IMR-90 (cell line): ENCODE measurements around the gene ZDHHC22. TPM values are rescaled to one million over a fixed set of nuclear protein-coding genes. Genes with fewer than 3 reads are reported as not detected.

Experiments
- ATAC-seq: fragments of 200-7000 bp; cut with Tn5 transposase; 2 replicates; pipeline ENCODE4 v1.9.1; 2020; ENCODE audit warnings: low read depth, mild to moderate bottlenecking, moderate library complexity
- BruUV-seq: library from RNA; stranded (reverse); fragments of 400-500 nt; replicated peaks from 2 replicates; lab custom pipeline; 2021; lab: Mats Ljungman, UMichigan
- CTCF ChIA-PET: fragments of 300-600 bp; formaldehyde crosslinking; extraction: SDS; loops from one replicate; lab custom pipeline; 2021; ENCODE audit warnings: antibody characterized with exemption; lab: Yijun Ruan, JAX
- POLR2A ChIA-PET: fragments of 300-600 bp; sonication (Branson Sonifier 250); formaldehyde crosslinking; loops from one replicate; lab custom pipeline; 2022; ENCODE audit warnings: antibody characterized with exemption; ENCODE audit not compliant: unreplicated experiment; lab: Charles Lee
- DNase-seq: peaks from one replicate; pipeline ENCODE4 v3.0.0; 2013
- H2AFZ ChIP-seq: replicated peaks from 2 replicates; pipeline ENCODE3; 2013; ENCODE audit warnings: low read length, mild to moderate bottlenecking; ENCODE audit not compliant: poor library complexity
- H2AK5ac ChIP-seq: 2 replicates; pipeline ENCODE4 v1.6.1; 2013; ENCODE audit warnings: low read depth, low read length, inconsistent platforms
- H2AK9ac ChIP-seq: replicated peaks from 2 replicates; pipeline ENCODE3; 2013; ENCODE audit warnings: mild to moderate bottlenecking, low read depth, low read length, moderate library complexity; ENCODE audit not compliant: poor library complexity
- H2BK120ac ChIP-seq: 2 replicates; pipeline ENCODE4 v1.6.1; 2013; ENCODE audit warnings: low read depth, low read length, inconsistent platforms
- H2BK15ac ChIP-seq: 3 replicates; pipeline ENCODE4 v1.6.1; 2013; ENCODE audit warnings: low read depth, low read length, inconsistent platforms
- H2BK20ac ChIP-seq: 2 replicates; pipeline ENCODE4 v1.6.1; 2013; ENCODE audit warnings: low read depth, mild to moderate bottlenecking, inconsistent platforms, low read length, moderate library complexity
- H2BK5ac ChIP-seq: 2 replicates; pipeline ENCODE4 v1.6.1; 2013; ENCODE audit warnings: mild to moderate bottlenecking, low read depth, low read length, inconsistent platforms; ENCODE audit not compliant: poor library complexity, severe bottlenecking
- H3K14ac ChIP-seq: replicated peaks from 2 replicates; pipeline ENCODE4 v1.6.1; 2013; ENCODE audit warnings: low read depth, low read length, inconsistent platforms
- H3K18ac ChIP-seq: 2 replicates; pipeline ENCODE4 v1.6.1; 2013; ENCODE audit warnings: low read depth, low read length, control low read depth
- H3K23ac ChIP-seq: 2 replicates; pipeline ENCODE4 v1.6.1; 2013; ENCODE audit warnings: low read depth, low read length, inconsistent platforms
- H3K27ac ChIP-seq: 2 replicates; pipeline ENCODE4 v1.5.1; 2013; ENCODE audit warnings: mild to moderate bottlenecking, control low read depth, low read length; ENCODE audit not compliant: insufficient read depth
- H3K27me3 ChIP-seq: 2 replicates; pipeline ENCODE4 v1.6.1; 2013; ENCODE audit warnings: low read length; ENCODE audit not compliant: control insufficient read depth, insufficient read depth
- H3K36me3 ChIP-seq: 2 replicates; pipeline ENCODE4 v1.6.1; 2013; ENCODE audit warnings: low read length, mixed read lengths; ENCODE audit not compliant: control insufficient read depth, insufficient read depth
- H3K4ac ChIP-seq: 2 replicates; pipeline ENCODE4 v1.6.1; 2013; ENCODE audit warnings: low read depth, low read length, inconsistent platforms
- H3K4me1 ChIP-seq: 2 replicates; pipeline ENCODE4 v1.6.1; 2013; ENCODE audit warnings: low read length, mixed read lengths; ENCODE audit not compliant: control insufficient read depth, insufficient read depth
- H3K4me2 ChIP-seq: 2 replicates; pipeline ENCODE4 v1.6.1; 2013; ENCODE audit warnings: low read depth, mild to moderate bottlenecking, control low read depth, low read length, moderate library complexity
- H3K4me3 ChIP-seq: 2 replicates; pipeline ENCODE4 v1.5.1; 2013; ENCODE audit warnings: low read depth, mild to moderate bottlenecking, control low read depth, low read length, moderate library complexity; ENCODE audit not compliant: insufficient read depth
- H3K56ac ChIP-seq: 2 replicates; pipeline ENCODE4 v1.6.1; 2013; ENCODE audit warnings: low read length, inconsistent platforms; ENCODE audit not compliant: insufficient read depth; ENCODE audit errors: extremely low read depth
- H3K79me1 ChIP-seq, 2 experiments: 2 replicates each; pipeline ENCODE4 v1.6.1; 2013; ENCODE audit warnings: low read length in 2 of 2, inconsistent platforms in 1 of 2, low read depth in 1 of 2
- H3K9ac ChIP-seq: 2 replicates; pipeline ENCODE4 v1.6.1; 2013; ENCODE audit warnings: low read depth, low read length, control low read depth
- H3K9me1 ChIP-seq: 2 replicates; pipeline ENCODE4 v1.6.1; 2013; ENCODE audit warnings: low read length, inconsistent platforms; ENCODE audit not compliant: insufficient read depth
- H3K9me3 ChIP-seq: 2 replicates; pipeline ENCODE4 v1.6.1; 2013; ENCODE audit warnings: low read length; ENCODE audit not compliant: control insufficient read depth, insufficient read depth
- H4K20me1 ChIP-seq: 2 replicates; pipeline ENCODE4 v1.6.1; 2013; ENCODE audit warnings: low read length, inconsistent platforms; ENCODE audit not compliant: insufficient read depth
- H4K5ac ChIP-seq: 2 replicates; pipeline ENCODE4 v1.6.1; 2013; ENCODE audit warnings: mild to moderate bottlenecking, low read depth, low read length, control low read depth
- H4K8ac ChIP-seq, 2 experiments: 2 replicates each; pipeline ENCODE4 v1.6.1; 2013; ENCODE audit warnings: low read depth in 2 of 2, low read length in 2 of 2, control low read depth in 1 of 2, inconsistent platforms in 1 of 2
- H4K91ac ChIP-seq: 2 replicates; pipeline ENCODE4 v1.6.1; 2013; ENCODE audit warnings: low read depth, low read length, inconsistent platforms; ENCODE audit not compliant: insufficient read depth
- BHLHE40 ChIP-seq: fragments of 150-350 bp; IDR thresholded peaks from 2 replicates; pipeline ENCODE4 v1.6.1; 2016; ENCODE audit warnings: mild to moderate bottlenecking, low read depth, low read length
- CEBPB ChIP-seq: IDR thresholded peaks from 2 replicates; pipeline ENCODE4 v1.6.1; 2012; ENCODE audit warnings: low read depth, low read length, improper control_type of control experiment
- CHD1 ChIP-seq: IDR thresholded peaks from 2 replicates; pipeline ENCODE4 v1.6.1; 2012; ENCODE audit warnings: low read depth, low read length, improper control_type of control experiment
- CTCF ChIP-seq: conservative IDR thresholded peaks from 2 replicates; pipeline ENCODE4 v1.5.1; 2012; ENCODE audit warnings: mild to moderate bottlenecking, low read depth, low read length, improper control_type of control experiment
- ELK1 ChIP-seq: fragments of 150-350 bp; IDR thresholded peaks from 2 replicates; pipeline ENCODE4 v1.6.1; 2016; ENCODE audit warnings: low read depth, mild to moderate bottlenecking, low read length, moderate library complexity, borderline replicate concordance
- FOS ChIP-seq: fragments of 150-350 bp; IDR thresholded peaks from 2 replicates; pipeline ENCODE4 v1.6.1; 2016; ENCODE audit warnings: low read depth, low read length
- MAFK ChIP-seq: IDR thresholded peaks from 2 replicates; pipeline ENCODE4 v1.6.1; 2012; ENCODE audit warnings: low read depth, low read length, improper control_type of control experiment
- MAZ ChIP-seq: IDR thresholded peaks from 2 replicates; pipeline ENCODE4 v1.6.1; 2012; ENCODE audit warnings: low read depth, mild to moderate bottlenecking, low read length, improper control_type of control experiment, moderate library complexity, borderline replicate concordance
- MXI1 ChIP-seq: IDR thresholded peaks from 2 replicates; pipeline ENCODE4 v1.6.1; 2012; ENCODE audit warnings: low read depth, mild to moderate bottlenecking, low read length, moderate library complexity, borderline replicate concordance
- NFE2L2 ChIP-seq: fragments of 150-350 bp; IDR thresholded peaks from 2 replicates; pipeline ENCODE4 v1.6.1; 2016; ENCODE audit warnings: low read depth, mild to moderate bottlenecking, low read length
- POLR2A ChIP-seq: IDR thresholded peaks from 2 replicates; pipeline ENCODE4 v1.6.1; 2012; ENCODE audit warnings: mild to moderate bottlenecking, low read depth, low read length
- RAD21 ChIP-seq: IDR thresholded peaks from 2 replicates; pipeline ENCODE4 v1.6.1; 2012; ENCODE audit warnings: low read length, improper control_type of control experiment
- RCOR1 ChIP-seq: IDR thresholded peaks from 2 replicates; pipeline ENCODE4 v1.6.1; 2012; ENCODE audit warnings: mild to moderate bottlenecking, low read length, improper control_type of control experiment; ENCODE audit not compliant: insufficient replicate concordance
- RFX5 ChIP-seq: IDR thresholded peaks from 2 replicates; pipeline ENCODE4 v1.8.0; 2012; ENCODE audit warnings: low read depth, mild to moderate bottlenecking, low read length, moderate library complexity
- SMC3 ChIP-seq: fragments of 150-350 bp; IDR thresholded peaks from 2 replicates; pipeline ENCODE4 v1.6.1; 2016; ENCODE audit warnings: low read depth, mild to moderate bottlenecking, antibody characterized with exemption, low read length, moderate library complexity
- USF2 ChIP-seq: fragments of 150-350 bp; IDR thresholded peaks from 2 replicates; pipeline ENCODE4 v1.6.1; 2017; ENCODE audit warnings: mild to moderate bottlenecking, antibody characterized with exemption, low read length, low read depth
- WGBS, 2 experiments: methylation state at CpG; one replicate each; pipeline versions ENCODE4 v1.1.5 to v1.1.7; 2013; ENCODE audit warnings: missing lambda C conversion rate in 2 of 2; ENCODE audit not compliant: insufficient read length in 1 of 2; ENCODE audit errors: extremely low coverage in 2 of 2; 5-methylcytosine and 5-hydroxymethylcytosine counted together
- dilution Hi-C: fragments of 300-500 bp; cut with HindIII; formaldehyde crosslinking; loops from one replicate; pipeline ENCODE4 v1.14.3; 2018; ENCODE audit warnings: low sequenced_read_pairs; ENCODE audit not compliant: unreplicated experiment
- in situ Hi-C: fragments of 300-500 bp; cut with MboI; formaldehyde crosslinking; loops from 3 replicates; pipeline ENCODE4 v1.14.3; 2019; ENCODE audit warnings: low sequenced_read_pairs, inconsistent platforms, mixed read lengths
- intact Hi-C: fragments of 100-400 bp; cut with micrococcal nuclease; formaldehyde crosslinking; loops from 2 replicates; pipeline ENCODE4 v1.10.0; 2022
- polyA plus RNA-seq, 3 experiments: library from polyadenylated mRNA; depleted of rRNA; stranded (reverse); fragments of >200 nt; gene quantifications; 2 replicates each; pipeline ENCODE4 v1.2.3, GENCODE V29; 2012; ENCODE audit warnings: low replicate concordance in 1 of 3
- total RNA-seq: library from RNA; depleted of rRNA; stranded (reverse); fragments of >200 nt; gene quantifications from 2 replicates; pipeline ENCODE4 v1.2.3, GENCODE V29; 2012

Gene ZDHHC22
- total and polyA plus RNA-seq, 2 of the 4 experiments (the other 2 are of a cell fraction) = not detected

GRCh38 chr14:77161011-77161410, 19.4 kb upstream of the ZDHHC22 start:
- no peak overlapping the region for H2BK15ac ChIP-seq
- H3K36me3 ChIP-seq = no peaks in the 10 kb centered on the region
- H2BK20ac ChIP-seq = no peak overlapping the region
- TF ChIP-seq BHLHE40 (no peak), CHD1 (no peak), SMC3 (no peak), ELK1 (no peak), NFE2L2 (no peak), MAFK (no peak), FOS (no peak), CEBPB (no peak), CTCF (no peak), RAD21 (no peak), MAZ (no peak), POLR2A (no peak), RCOR1 (no peak), RFX5 (no peak), USF2 (no peak), MXI1 (no peak)
- H4K8ac ChIP-seq = no peak overlapping the region
- no peak overlapping the region for H3K18ac ChIP-seq
- no peak for DNase-seq
- no peaks in the 10 kb centered on the region for H3K9me3 ChIP-seq
- H4K91ac ChIP-seq = no peak overlapping the region
- 62% methylated on average over 2 of the region's 4 CpGs; no CpG with 5 or more reads in 1 of the 2 experiments for WGBS, 2 experiments
- H3K56ac ChIP-seq = no peak overlapping the region
- no peak overlapping the region for H3K23ac ChIP-seq
- H4K5ac ChIP-seq = no peak overlapping the region
- H3K9ac ChIP-seq = no peak overlapping the region
- no peak overlapping the region for H2AK9ac ChIP-seq
- H3K14ac ChIP-seq = no peak overlapping the region
- BruUV-seq = no TSS peak
- peaks cover 6% of the 10 kb centered on the region; the same call in 1 of the 2 replicates for H3K4me1 ChIP-seq
- H3K4ac ChIP-seq = no peak overlapping the region
- H3K27me3 ChIP-seq = peaks cover 12% of the 10 kb centered on the region
- H3K27ac ChIP-seq = no peak overlapping the region
- no peak overlapping the region for H3K4me2 ChIP-seq
- no peak overlapping the region for H2BK5ac ChIP-seq
- H3K9me1 ChIP-seq = 0 out of 2 replicates have a peak, but pooled peaks cover 5% of the 10 kb centered on the region
- no peak overlapping the region for H3K4me3 ChIP-seq
- dilution Hi-C loops (no loop called here), intact Hi-C loops (no loop called here), in situ Hi-C loops (no loop called here)
- no peak overlapping the region for H2AK5ac ChIP-seq
- CTCF ChIA-PET = no interaction called here
- no peaks in the 10 kb centered on the region for H3K79me1 ChIP-seq
- ATAC-seq = no peak
- H4K20me1 ChIP-seq = peaks cover 4% of the 10 kb centered on the region
- H2BK120ac ChIP-seq = no peak overlapping the region
- H2AFZ ChIP-seq = no peak overlapping the region
- POLR2A ChIA-PET = no interaction called here
